OCI-LY1 (cell line): ENCODE measurements around the gene EIF5.

ENCODE experiments used
- H2AFZ ChIP-seq: fragments of 200-600 bp; sonication (generic), shearing (Covaris generic); 2 replicates; pipeline ENCODE4 v1.6.0; 2014; ENCODE audit warnings: antibody characterized with exemption, mild to moderate bottlenecking, low read length
- H3F3A ChIP-seq: fragments of 200-600 bp; sonication (generic), shearing (Covaris generic); 2 replicates; pipeline ENCODE4 v1.6.0; 2014; ENCODE audit warnings: mild to moderate bottlenecking, antibody characterized with exemption, low read length, moderate library complexity; ENCODE audit not compliant: insufficient read depth
- H3K27ac ChIP-seq: fragments of 200-600 bp; sonication (generic); 2 replicates; pipeline ENCODE4 v1.5.1; 2014; ENCODE audit warnings: low read length, mixed run types, mild to moderate bottlenecking, low read depth; ENCODE audit not compliant: poor library complexity, severe bottlenecking
- H3K27me3 ChIP-seq: fragments of 200-600 bp; sonication (generic); 2 replicates; pipeline ENCODE4 v1.6.0; 2014; ENCODE audit warnings: antibody characterized with exemption, mild to moderate bottlenecking, low read length, moderate library complexity; ENCODE audit not compliant: insufficient read depth
- H3K36me3 ChIP-seq: fragments of 200-600 bp; sonication (generic); 2 replicates; pipeline ENCODE4 v1.6.1; 2014; ENCODE audit warnings: mild to moderate bottlenecking, antibody characterized with exemption, low read length, moderate library complexity, mixed read lengths; ENCODE audit not compliant: insufficient read depth
- H3K4me1 ChIP-seq: fragments of 200-600 bp; sonication (generic); 2 replicates; pipeline ENCODE4 v1.5.1; 2014; ENCODE audit warnings: mild to moderate bottlenecking, low read length, moderate library complexity; ENCODE audit not compliant: insufficient read depth, severe bottlenecking
- H3K4me2 ChIP-seq: fragments of 200-600 bp; sonication (generic), shearing (Covaris generic); 2 replicates; pipeline ENCODE4 v1.6.1; 2014; ENCODE audit warnings: low read length
- H3K4me3 ChIP-seq: fragments of 200-600 bp; sonication (generic); 2 replicates; pipeline ENCODE4 v1.5.1; 2014; ENCODE audit warnings: low read length, low read depth, mild to moderate bottlenecking, mixed read lengths; ENCODE audit not compliant: poor library complexity, severe bottlenecking
- H3K79me2 ChIP-seq: fragments of 200-600 bp; shearing (Covaris generic); 2 replicates; pipeline ENCODE4 v1.6.1; 2016; ENCODE audit warnings: mixed run types, low read length, mixed read lengths; ENCODE audit not compliant: insufficient read depth
- H3K9ac ChIP-seq: fragments of 200-600 bp; sonication (generic), shearing (Covaris generic); 2 replicates; pipeline ENCODE4 v1.6.1; 2014; ENCODE audit warnings: mild to moderate bottlenecking, low read length, mixed read lengths
- H3K9me2 ChIP-seq: fragments of 200-600 bp; sonication (generic), shearing (Covaris generic); 2 replicates; pipeline ENCODE4 v1.6.1; 2014; ENCODE audit warnings: low read depth, mild to moderate bottlenecking, low read length, mixed read lengths
- H3K9me3 ChIP-seq: fragments of 200-600 bp; shearing (Covaris generic); 2 replicates; pipeline ENCODE4 v1.6.1; 2014; ENCODE audit warnings: low read length, mixed read lengths
- H4K20me1 ChIP-seq: fragments of 200-600 bp; sonication (generic), shearing (Covaris generic); 2 replicates; pipeline ENCODE4 v1.6.0; 2016; ENCODE audit warnings: mild to moderate bottlenecking, low read length; ENCODE audit not compliant: insufficient read depth
- EZH2 ChIP-seq: fragments of 200-600 bp; sonication (generic), shearing (Covaris generic); IDR thresholded peaks from 2 replicates; pipeline ENCODE4 v1.8.0; 2017; ENCODE audit warnings: borderline replicate concordance, mixed run types, mild to moderate bottlenecking, antibody characterized with exemption, low read length, moderate library complexity, mixed read lengths
- TF ChIP-seq, protein P1 (sequence below): fragments of 200-600 bp; sonication (generic), shearing (Covaris generic); IDR thresholded peaks from 2 replicates; pipeline ENCODE4 v1.5.1; 2017; ENCODE audit warnings: mild to moderate bottlenecking, antibody characterized with exemption, low read length, moderate library complexity, mixed read lengths

The EIF5 gene

DNA sequence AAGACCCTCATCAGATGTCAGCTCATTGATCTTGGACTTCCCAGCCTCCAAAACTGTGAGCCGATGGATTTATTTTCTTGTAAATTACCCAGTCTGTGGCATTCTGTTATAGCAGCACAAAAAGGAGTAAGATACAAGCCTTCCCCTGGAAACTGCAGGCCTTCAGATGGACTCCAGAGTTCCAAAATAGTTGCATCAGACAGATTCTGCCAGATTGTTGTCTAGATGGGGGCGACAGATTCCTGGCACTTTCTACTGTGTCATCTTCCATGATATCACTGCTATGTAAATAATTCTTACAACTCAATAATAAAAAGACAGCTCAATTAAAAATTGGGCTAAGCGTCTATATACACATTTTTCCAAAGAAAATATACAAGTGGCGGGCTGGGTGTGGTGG is 34.0 kb downstream of the EIF5 start:
- no peaks in the 10 kb centered on the region for H3F3A ChIP-seq
- peaks cover 10% of the 10 kb centered on the region; the same call in 1 of the 2 replicates for H3K9me3 ChIP-seq
- no peak overlapping the region for H3K9ac ChIP-seq
- H3K4me1 ChIP-seq, result peaks cover under 1% of the 10 kb centered on the region
- no peaks in the 10 kb centered on the region for H3K36me3 ChIP-seq
- no peaks in the 10 kb centered on the region for H3K9me2 ChIP-seq
- no peak overlapping the region for H3K27ac ChIP-seq
- TF ChIP-seq, protein P1, sequence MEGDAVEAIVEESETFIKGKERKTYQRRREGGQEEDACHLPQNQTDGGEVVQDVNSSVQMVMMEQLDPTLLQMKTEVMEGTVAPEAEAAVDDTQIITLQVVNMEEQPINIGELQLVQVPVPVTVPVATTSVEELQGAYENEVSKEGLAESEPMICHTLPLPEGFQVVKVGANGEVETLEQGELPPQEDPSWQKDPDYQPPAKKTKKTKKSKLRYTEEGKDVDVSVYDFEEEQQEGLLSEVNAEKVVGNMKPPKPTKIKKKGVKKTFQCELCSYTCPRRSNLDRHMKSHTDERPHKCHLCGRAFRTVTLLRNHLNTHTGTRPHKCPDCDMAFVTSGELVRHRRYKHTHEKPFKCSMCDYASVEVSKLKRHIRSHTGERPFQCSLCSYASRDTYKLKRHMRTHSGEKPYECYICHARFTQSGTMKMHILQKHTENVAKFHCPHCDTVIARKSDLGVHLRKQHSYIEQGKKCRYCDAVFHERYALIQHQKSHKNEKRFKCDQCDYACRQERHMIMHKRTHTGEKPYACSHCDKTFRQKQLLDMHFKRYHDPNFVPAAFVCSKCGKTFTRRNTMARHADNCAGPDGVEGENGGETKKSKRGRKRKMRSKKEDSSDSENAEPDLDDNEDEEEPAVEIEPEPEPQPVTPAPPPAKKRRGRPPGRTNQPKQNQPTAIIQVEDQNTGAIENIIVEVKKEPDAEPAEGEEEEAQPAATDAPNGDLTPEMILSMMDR, result no peak
- TF ChIP-seq EZH2, result no peak
- no peaks in the 10 kb centered on the region for H4K20me1 ChIP-seq
- no peak overlapping the region for H3K4me3 ChIP-seq
- H2AFZ ChIP-seq, result no peak overlapping the region
- H3K4me2 ChIP-seq, result no peak overlapping the region
- H3K79me2 ChIP-seq, result no peaks in the 10 kb centered on the region
- H3K27me3 ChIP-seq, result peaks cover 10% of the 10 kb centered on the region; the same call in 1 of the 2 replicates

DNA sequence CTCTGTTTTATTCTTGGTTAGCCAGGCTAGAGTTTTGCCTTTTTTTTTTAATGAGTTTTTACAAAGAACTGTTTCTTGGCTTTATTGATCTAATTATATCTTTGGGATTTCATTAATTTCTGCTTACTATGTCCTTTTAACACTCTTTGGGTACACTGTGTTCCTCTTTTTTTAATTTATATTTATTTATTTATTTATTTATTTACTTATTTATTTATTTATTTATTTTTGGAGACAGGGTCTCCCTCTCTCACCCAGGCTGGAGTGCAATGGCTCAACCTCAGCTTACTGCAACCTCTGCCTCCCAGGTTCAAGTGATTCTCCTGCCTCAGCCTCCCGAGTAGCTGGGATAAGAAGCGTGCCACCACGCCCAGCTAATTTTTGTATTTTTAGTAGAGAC is 36.0 kb downstream of the EIF5 start:
- Histone ChIP-seq H4K20me1 (no peaks in the 10 kb centered on the region), H2AFZ (no peak overlapping the region), H3K27ac (no peak overlapping the region), H3K9me3 (no peaks in the 10 kb centered on the region), H3F3A (no peaks in the 10 kb centered on the region), H3K4me3 (no peak overlapping the region), H3K36me3 (no peaks in the 10 kb centered on the region), H3K9me2 (no peaks in the 10 kb centered on the region), H3K4me2 (no peak overlapping the region), H3K9ac (no peak overlapping the region), H3K79me2 (no peaks in the 10 kb centered on the region), H3K4me1 (peaks cover 14% of the 10 kb centered on the region), H3K27me3 (no peaks in the 10 kb centered on the region)
- TF ChIP-seq, protein P1, result no peak

DNA sequence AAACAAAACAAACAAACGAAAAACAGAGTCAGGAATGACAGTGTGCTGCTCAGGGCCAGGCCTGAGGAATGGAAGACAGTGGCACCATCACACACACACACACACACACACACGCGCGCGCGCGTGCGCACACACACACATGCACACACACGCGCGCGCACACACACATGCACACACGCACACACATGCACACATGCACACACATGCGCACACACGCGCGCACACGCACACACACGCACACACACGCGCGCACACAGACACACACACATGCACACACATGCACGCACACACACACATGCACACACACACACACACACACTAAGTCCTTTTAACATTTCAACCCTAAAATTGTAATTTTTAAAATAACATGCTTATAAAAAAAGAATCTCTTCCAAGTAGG is 38.0 kb downstream of the EIF5 start:
- no peaks in the 10 kb centered on the region for H3K79me2 ChIP-seq
- no peak overlapping the region for H3K4me2 ChIP-seq
- H3K9me2 ChIP-seq, result no peaks in the 10 kb centered on the region
- no peaks in the 10 kb centered on the region for H3K9me3 ChIP-seq
- H3K27me3 ChIP-seq, result no peaks in the 10 kb centered on the region
- no peak overlapping the region for H2AFZ ChIP-seq
- H3K9ac ChIP-seq, result no peak overlapping the region
- peaks cover 14% of the 10 kb centered on the region for H3K4me1 ChIP-seq
- H3K36me3 ChIP-seq, result no peaks in the 10 kb centered on the region
- no peaks in the 10 kb centered on the region for H4K20me1 ChIP-seq
- TF ChIP-seq, protein P1, result no peak
- TF ChIP-seq EZH2, result no peak
- H3F3A ChIP-seq, result no peaks in the 10 kb centered on the region
- H3K27ac ChIP-seq, result no peak overlapping the region
- no peak overlapping the region for H3K4me3 ChIP-seq
